ENCODE measurements around the gene ATG13.

GRCh38 chr11:46696212-46696558 lies 78.8 kb downstream of the ATG13 start:
- no peak for TF ChIP-seq CTCF (IDR thresholded peaks at IDR 0.05; ENCODE audit: low read depth, low read length, missing input control)
- no peak for TF ChIP-seq MAX (IDR thresholded peaks at IDR 0.05)
- TF ChIP-seq NR2F2 (IDR thresholded peaks at IDR 0.05): no peak
- no peak for TF ChIP-seq REST (IDR thresholded peaks at IDR 0.05)
- no peak for TF ChIP-seq TAF1 (conservative IDR thresholded peaks at IDR 0.05)
- peak; percentile 27 to 60 for TF ChIP-seq RAD21 (IDR thresholded peaks at IDR 0.05)
- peak; percentile 24 to 38 for TF ChIP-seq HNF4A (conservative IDR thresholded peaks at IDR 0.05)
- no peak for TF ChIP-seq FOXA1 (IDR thresholded peaks at IDR 0.05)
- no peak for TF ChIP-seq EGR1 (IDR thresholded peaks at IDR 0.05; ENCODE audit: low read depth in 2 of 2)
- no peak for TF ChIP-seq HNF4G (IDR thresholded peaks at IDR 0.05)
- no peak for TF ChIP-seq JUND (IDR thresholded peaks at IDR 0.05)
- TF ChIP-seq YY1 (IDR thresholded peaks at IDR 0.05): no peak

All from liver (tissue), 3 donors.